NCI-H446 treated with DMSO at 0.1 percent for 48 hours (cell line): ENCODE measurements around the gene BAG1.
A peak's percentile ranks its signal among the peaks of the same experiment; 100 is the strongest.

Experiments
- DNase-seq: peaks from one replicate; lab custom pipeline; 2025; lab: John Stamatoyannopoulos, UW

Gene BAG1

GRCh38 chr9:33242609-33243134 is 21.8 kb downstream of the BAG1 start:
- DNase-seq, result no peak

DNA sequence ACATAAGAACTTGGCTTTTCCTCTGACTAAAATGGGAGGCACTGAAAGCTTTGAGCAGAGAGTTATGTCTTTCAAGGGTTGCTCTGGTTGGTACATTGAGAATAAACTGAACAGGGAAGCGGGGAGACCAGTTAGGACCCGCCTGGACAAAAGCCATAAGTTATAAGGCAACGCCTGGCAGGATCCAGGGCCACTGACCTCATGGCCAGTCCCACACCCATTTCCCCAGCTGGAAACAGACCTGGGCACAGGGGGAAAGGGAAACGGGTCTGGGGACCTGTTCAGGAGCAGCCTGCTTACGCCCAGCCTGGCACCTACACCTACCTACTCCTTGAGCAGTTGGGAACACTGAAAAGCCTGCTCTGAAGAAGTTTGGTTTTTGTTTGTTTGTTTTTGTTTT is 23.2 kb downstream of the BAG1 start:
- no peak for DNase-seq

DNA sequence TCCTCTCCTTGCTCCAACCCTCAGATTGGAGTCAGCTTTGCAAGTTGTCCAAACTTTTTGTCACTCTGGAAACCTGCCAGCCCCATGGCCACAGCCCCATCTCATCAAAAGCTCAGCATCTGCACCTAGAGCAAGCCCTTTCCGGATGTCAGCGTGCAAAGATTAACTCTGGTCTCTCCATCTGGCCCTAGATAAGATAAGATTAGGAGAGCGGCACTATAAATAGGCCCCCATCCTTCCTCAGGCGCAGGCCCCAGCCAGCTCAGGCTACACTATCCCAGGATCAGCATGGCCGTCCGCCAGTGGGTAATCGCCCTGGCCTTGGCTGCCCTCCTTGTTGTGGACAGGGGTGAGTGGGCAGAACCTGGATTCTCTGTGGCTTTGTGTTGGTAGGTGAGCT is 24.6 kb downstream of the BAG1 start, which contains the start of gene SPINK4:
Gene SPINK4, plus strand, starts transcription at position 247 of the 400 bp plus-strand sequence. Its CDS starts 42 bp downstream, at position 289.
- DNase-seq, result no peak

GRCh38 chr9:33236571-33236970 is 27.9 kb downstream of the BAG1 start:
- no peak for DNase-seq

GRCh38 chr9:33234511-33235467 is 29.7 kb downstream of the BAG1 start:
- no peak for DNase-seq

DNA sequence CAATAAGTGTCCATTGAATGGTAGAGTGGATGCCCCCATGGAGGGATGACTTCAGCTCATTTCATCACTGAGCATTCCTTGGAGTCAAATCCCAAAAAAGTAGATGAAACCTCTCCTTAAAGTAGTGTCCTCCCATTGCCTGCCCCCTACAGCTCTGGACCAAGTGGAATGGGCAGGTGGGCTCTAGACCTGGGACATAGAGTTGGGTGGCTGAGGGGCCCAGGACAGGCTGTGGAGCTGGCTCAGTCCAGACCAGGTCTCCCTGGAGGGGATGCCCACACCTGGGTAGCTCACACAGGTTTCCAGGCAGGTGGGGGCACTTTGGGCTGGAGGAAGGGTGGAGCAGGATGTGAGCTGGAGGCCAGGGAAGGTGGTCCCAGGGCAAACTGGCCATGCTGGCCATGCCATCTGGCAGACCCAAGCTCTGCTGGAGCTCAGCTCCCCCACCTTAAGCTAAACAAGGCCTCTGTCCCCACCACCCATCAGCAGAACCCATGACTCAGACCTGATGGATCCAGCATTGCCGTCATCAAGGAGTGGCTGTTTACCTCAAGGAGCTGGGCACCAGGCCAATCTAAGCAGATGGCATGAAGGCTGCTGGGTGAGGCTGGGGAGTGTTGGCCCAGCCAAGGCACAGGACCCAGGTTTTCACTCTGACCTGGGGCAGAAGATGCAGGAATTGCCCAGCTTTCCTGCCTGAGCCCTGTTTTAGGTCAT is 30.7 kb downstream of the BAG1 start:
- peak; percentile 61 for DNase-seq

DNA sequence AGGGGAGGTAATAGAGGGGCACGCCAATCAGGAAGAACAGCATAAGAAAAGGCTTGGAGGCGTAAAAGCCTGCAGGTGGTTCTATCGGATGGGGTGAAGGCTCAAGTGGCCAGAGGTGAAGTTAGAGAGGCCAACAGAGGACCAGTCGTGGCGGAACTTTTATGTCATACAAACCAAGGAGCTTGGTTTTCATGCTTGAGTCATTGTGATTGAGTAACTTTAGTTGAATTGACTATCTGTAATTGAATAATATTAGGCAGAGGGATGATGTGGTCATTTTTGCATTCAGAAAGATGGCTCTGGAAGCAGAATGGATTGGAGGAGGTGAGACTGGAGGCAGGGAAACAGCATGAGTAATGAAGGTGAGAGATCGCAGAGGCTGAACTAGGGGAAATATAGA is 31.7 kb downstream of the BAG1 start:
- no peak for DNase-seq

- DNase-seq, result no peak
Observed at GRCh38 chr9:33231623-33231942, 32.9 kb downstream of the BAG1 start.

DNA sequence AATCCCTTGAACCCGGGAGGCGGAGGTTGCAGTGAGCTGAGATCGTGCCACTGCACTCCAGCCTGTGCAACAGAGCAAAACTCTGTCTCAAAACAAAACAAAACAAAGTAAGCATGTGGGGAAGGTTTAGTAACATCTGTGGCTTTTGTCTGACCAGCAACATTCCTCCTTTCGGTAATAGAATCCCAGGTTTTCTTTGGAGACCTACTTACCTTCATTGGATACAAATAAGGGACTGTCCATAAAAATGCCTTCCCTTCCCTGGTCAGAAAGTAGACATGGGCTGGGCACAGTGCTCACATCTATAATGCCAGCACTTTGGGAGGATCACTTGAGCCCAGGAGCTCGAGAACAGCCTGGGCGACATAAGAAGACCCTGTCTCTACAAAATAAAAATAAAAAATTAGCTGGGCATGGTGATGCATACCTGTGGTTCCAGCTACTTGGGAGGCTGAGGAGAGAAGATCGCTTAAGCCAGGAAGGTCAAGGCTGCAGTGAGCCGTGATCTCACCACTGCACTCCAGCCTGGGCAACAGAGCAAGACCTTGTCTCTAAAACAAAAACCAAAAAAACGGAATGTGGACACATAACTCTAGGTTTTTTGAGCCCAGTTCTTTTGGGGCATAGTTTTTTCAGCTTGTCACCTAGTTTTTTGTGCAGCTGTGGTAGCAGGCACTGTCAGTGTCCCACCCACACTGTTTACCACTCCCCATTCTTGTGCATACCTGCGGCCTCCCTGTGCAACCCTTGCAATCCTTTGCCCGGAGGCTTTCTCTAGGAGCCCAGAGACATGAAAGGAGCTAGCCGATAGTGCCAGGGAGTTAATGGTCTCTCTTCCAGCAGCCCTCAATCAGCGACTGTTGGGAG is 33.5 kb downstream of the BAG1 start:
- DNase-seq, result no peak

DNA sequence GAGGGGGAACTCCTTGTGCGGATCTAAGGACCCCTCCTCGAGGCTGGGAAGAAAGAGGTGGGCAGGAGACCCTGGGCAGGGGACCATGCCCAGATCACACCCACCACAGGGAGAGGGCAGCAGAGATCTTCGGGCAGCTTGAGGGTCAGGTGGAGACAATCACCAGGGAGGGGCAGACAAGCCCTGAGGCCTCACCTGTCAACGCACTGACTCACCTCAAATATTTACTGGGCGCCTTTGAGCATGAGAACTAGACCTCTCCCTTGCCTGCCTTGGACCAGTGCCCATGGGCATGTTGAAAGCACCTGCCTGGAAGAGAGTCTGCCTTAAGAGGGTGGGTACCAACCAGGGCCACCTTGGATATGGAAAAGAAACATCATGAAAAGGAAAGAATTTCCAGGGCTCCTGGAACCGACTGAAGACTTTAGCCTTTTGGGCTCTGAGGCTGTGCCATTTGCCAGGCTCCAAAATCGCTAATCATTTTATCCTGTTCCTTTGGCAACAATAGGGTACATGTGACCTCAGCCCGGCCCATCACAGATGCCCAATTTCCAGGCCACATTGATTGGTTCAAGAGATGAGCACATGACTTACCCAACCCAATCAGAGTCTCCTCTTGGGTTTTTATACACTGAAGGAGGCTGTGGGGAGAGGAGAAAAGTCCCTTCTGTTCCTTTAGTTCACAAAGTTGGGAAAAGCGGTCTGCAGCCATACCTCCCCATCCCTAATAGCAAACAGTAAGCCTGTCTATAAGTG is 35.0 kb downstream of the BAG1 start:
- peak; percentile 31 for DNase-seq

DNA sequence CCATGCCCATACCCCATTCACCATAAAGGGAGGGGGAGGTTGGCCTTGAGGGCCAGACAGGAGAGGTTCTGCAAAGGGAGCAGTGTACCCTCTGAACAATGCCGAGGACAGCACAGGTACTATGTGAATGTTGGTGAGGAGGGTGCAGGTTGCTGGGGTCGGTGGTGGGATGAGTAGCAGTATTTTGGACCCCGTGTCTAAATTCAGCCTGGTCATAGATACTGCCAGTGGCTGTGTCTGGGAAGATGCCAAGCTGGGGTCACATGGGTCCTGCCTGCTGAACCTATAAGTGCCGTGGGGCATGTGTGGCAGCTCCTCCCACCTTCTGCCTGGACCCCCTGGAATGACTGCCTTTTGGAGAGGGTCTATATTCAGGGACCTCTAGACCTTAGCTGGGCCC is 35.9 kb downstream of the BAG1 start:
- DNase-seq, result no peak

- DNase-seq, result no peak
Observed at GRCh38 chr9:33227741-33228140, 36.8 kb downstream of the BAG1 start.

DNA sequence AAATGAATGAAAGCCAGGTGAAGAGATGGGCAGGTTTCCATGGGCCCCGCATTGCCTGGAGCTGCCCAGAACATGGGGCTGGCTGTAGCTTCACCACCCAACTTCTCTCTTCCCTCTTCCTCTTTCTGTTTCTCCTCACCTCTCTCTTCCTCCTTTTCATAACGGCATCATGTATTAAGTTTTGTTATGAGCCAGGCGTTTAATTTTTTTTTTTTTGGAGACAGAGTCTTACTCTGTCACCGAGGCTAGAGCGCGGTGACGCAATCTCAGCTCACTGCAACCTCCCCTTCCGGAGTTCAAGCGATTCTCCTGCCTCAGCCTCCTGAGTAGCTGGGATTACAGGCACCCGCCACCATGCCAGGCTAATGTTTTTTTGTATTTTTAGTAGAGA is 37.5 kb downstream of the BAG1 start:
- DNase-seq, result no peak

GRCh38 chr9:33225319-33226147 is 39.0 kb downstream of the BAG1 start:
- peak; percentile 60 for DNase-seq

GRCh38 chr9:33223696-33224095 is 40.8 kb downstream of the BAG1 start:
- no peak for DNase-seq

- DNase-seq, result no peak
Observed at GRCh38 chr9:33222031-33222430, 42.5 kb downstream of the BAG1 start.

DNA sequence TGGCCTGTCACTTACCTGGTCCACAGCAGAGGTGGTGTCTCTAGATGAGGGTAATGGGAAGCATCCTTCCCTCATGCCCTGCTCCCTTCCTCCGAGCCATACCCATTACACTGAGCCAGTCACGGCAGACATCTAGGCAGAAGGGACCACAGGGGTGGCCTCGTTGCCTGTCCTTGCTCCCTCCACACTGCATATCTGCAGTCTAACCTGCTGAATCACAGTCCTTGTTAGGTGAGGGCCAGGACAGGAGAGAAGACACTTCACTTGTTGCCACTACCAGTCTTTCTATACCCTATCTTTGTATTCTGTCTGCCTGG is 43.0 kb downstream of the BAG1 start:
- DNase-seq, result no peak

GRCh38 chr9:33220681-33221567 is 43.6 kb downstream of the BAG1 start:
- DNase-seq, result no peak

- no peak for DNase-seq
Observed at GRCh38 chr9:33211695-33212393, 52.7 kb downstream of the BAG1 start.
